Esophagus muscularis mucosa (tissue), 3 donors: Measurements from ENCODE around the gene HMSD.

Source experiments
- CTCF ChIP-seq, 3 experiments: fragments of 200-600 bp in 2 of 3; fragments of 450-650 bp in 1 of 3; sonication (generic) in 2 of 3; IDR thresholded peaks; one replicate each; pipeline ENCODE4 v1.5.1; 2017 to 2019; ENCODE audit warnings: antibody characterized with exemption in 3 of 3, mild to moderate bottlenecking in 2 of 3, moderate library complexity in 1 of 3
- POLR2AphosphoS5 ChIP-seq, 2 donors: sonication (generic); formaldehyde crosslinking; IDR thresholded peaks; one replicate each; pipeline ENCODE4 v1.6.1; 2017; ENCODE audit warnings: antibody characterized with exemption in 2 of 2

GRCh38 chr18:63992751-63993150 is 43.6 kb downstream of the HMSD start:
- TF ChIP-seq CTCF (IDR thresholded peaks at IDR 0.05) (no peak), POLR2AphosphoS5 (IDR thresholded peaks at IDR 0.05) (no peak)
